Mucosa of rectum (tissue), 2 donors: ENCODE data around the gene KRT9.
"Not testable (repeated sequence)": the region's sequence is repeated elsewhere in the genome, so short reads cannot be mapped to it uniquely, and the experiment has no call there.

Experiments used
- H3K27ac ChIP-seq, 2 donors: one replicate each; pipeline ENCODE4 v1.7.0; 2013; ENCODE audit warnings: inconsistent platforms in 2 of 2, low read depth in 2 of 2, low read length in 2 of 2
- H3K27me3 ChIP-seq, 2 donors: one replicate each; pipeline ENCODE4 v1.7.0; 2013; ENCODE audit warnings: low read length in 2 of 2; ENCODE audit not compliant: control insufficient read depth in 2 of 2, insufficient read depth in 2 of 2
- H3K36me3 ChIP-seq, 2 donors: one replicate each; pipeline ENCODE4 v1.7.0; 2013; ENCODE audit warnings: low read length in 2 of 2; ENCODE audit not compliant: control insufficient read depth in 2 of 2, insufficient read depth in 2 of 2
- H3K4me1 ChIP-seq, 2 donors: one replicate each; pipeline ENCODE4 v1.7.0; 2013; ENCODE audit warnings: low read length in 2 of 2, mild to moderate bottlenecking in 1 of 2; ENCODE audit not compliant: control insufficient read depth in 2 of 2, insufficient read depth in 2 of 2
- H3K4me3 ChIP-seq, 2 donors: one replicate each; pipeline ENCODE4 v1.7.0; 2013; ENCODE audit warnings: low read length in 2 of 2
- H3K9ac ChIP-seq, 2 donors: one replicate each; pipeline ENCODE4 v1.7.0; 2013; ENCODE audit warnings: low read length in 2 of 2, low read depth in 1 of 2, mild to moderate bottlenecking in 1 of 2
- H3K9me3 ChIP-seq, 2 donors: one replicate each; pipeline ENCODE4 v1.7.0; 2013; ENCODE audit warnings: low read length in 2 of 2; ENCODE audit not compliant: control insufficient read depth in 2 of 2
- donor health status: healthy.
- donor health status: Normal muscosa, but diverticular disease.

KRT9 gene

GRCh38 chr17:41615454-41615853, 43.6 kb upstream of the KRT9 start:
- Histone ChIP-seq H3K27me3 (no peaks in the 10 kb centered on the region), H3K27ac (no peak overlapping the region), H3K9me3 (no peaks in the 10 kb centered on the region)

GRCh38 chr17:41614767-41615166, 42.9 kb upstream of the KRT9 start:
- H3K9ac ChIP-seq, H3K4me1 ChIP-seq, H3K9me3 ChIP-seq, H3K36me3 ChIP-seq, H3K27me3 ChIP-seq, H3K4me3 ChIP-seq, H3K27ac ChIP-seq: not testable (repeated sequence)

More at GRCh38 chr17:41615454-41615853, 43.6 kb upstream of the KRT9 start:
- H3K4me1 ChIP-seq: no peaks in the 10 kb centered on the region
- no peak overlapping the region for H3K4me3 ChIP-seq
- no peaks in the 10 kb centered on the region for H3K36me3 ChIP-seq
- H3K9ac ChIP-seq: no peak overlapping the region

DNA sequence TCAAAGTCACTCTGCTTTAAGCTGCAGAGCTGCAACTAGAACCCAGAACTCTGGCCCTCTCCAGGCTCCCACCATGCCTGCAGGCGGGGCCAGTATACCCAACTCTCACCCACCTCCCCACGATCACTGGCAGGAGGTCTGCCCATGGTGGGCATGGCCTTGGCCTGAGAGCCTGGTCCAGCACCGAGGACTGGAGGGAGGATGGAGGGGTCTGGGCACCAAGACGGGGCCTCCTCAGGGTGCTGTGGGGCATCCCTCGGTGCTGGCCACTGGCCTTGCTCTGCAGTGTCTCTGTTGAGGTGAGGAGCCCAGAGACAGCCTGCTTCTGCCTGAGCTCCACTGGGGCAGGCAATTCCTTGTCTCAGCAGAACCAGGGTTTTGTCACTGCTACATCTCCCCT, 42.2 kb upstream of the KRT9 start:
- Histone ChIP-seq H3K4me3 (no peak overlapping the region), H3K9ac (no peak overlapping the region), H3K9me3 (no peaks in the 10 kb centered on the region), H3K27ac (no peak overlapping the region), H3K27me3 (no peaks in the 10 kb centered on the region), H3K36me3 (no peaks in the 10 kb centered on the region), H3K4me1 (no peaks in the 10 kb centered on the region)

DNA sequence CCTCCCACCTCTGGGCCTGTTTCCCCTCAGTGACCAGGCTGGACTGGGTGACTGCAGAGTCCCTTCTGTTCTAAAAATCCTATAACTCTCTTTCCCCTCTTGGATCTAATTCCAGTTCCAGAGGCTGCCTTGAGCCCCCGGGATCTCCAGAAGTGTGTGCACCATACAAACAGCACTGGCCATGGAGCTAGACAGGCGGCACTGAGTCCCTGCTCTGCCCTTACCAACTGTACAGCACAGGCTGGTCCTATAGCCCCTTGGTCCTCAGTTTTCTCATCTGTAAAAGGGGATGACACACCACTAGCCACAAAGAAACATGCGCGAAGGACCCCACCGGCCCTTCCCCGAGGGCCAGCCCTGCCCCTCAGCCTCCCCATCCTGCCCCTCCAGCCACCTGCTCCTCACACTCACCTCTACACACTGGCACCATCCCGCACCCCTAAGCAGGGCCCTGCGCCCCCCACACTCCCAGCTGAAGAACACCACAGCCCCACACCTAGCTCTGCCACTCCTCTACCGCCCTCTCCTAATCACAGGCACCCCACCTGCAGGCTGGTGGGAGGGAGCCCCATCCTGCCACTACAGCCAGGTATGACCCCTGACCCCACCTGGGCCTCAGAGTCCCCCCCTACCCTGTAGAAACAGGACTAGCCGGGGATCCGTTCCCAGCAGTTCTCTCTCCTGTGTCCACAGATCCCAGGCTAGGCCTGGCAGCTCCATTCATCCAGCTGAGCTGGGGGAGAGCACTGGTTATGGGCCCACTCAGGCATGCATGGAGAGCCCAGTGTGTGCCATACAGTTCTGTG, 41.6 kb upstream of the KRT9 start:
- H3K36me3 ChIP-seq: no peaks in the 10 kb centered on the region
- no peaks in the 10 kb centered on the region for H3K27me3 ChIP-seq
- no peak overlapping the region for H3K27ac ChIP-seq
- H3K9ac ChIP-seq: no peak overlapping the region
- no peak overlapping the region for H3K4me3 ChIP-seq
- H3K4me1 ChIP-seq: no peaks in the 10 kb centered on the region
- no peaks in the 10 kb centered on the region for H3K9me3 ChIP-seq

DNA sequence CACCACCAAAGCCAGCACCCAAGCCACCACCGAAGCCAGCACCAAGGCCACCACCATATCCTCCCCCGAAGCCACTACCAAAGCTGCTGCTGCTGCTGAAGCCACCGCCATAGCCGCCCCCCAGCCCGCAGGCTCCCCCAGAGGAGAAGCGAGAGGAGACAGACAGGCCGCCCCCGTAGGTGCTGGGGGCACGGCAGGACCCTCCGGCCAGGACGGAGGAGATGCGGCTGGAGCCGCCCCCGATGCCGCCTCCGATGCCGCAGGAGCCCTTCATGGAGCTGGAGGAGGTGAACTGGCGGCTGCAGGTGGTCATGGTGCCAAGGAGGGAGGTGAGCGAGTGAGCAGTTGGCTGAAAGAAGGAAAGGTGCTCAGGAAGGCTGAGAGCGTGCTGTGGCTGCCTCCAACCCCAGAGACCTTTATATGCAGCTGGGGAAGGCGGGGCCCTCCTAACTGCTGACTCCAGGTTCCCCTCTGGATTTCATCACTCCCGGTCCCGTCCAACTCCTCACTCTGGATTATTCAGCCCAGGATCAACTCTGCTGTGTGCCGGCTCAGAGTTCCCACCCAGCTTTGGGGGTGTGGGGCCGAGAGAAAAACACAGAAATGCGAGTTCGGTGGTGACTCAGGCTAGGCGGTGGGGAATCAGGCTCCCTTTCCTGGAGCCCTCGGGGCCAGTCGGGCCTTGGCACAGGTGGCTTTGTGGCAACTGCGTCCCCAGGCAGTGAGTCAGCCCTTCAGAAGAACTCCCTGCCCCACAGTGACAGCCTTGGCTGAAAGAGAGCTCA, 40.7 kb upstream of the KRT9 start, which contains the start of gene KRT16:
Gene KRT16 (minus strand): TSS at position 392 of the 785 bp plus-strand sequence. CDS start 79 bp downstream, at position 313.
- not testable (repeated sequence) for H3K4me1 ChIP-seq, H3K36me3 ChIP-seq, H3K9ac ChIP-seq, H3K27ac ChIP-seq, H3K4me3 ChIP-seq, H3K9me3 ChIP-seq, H3K27me3 ChIP-seq

- Histone ChIP-seq H3K36me3 (no peaks in the 10 kb centered on the region), H3K9me3 (no peaks in the 10 kb centered on the region), H3K27ac (no peak overlapping the region), H3K4me1 (no peaks in the 10 kb centered on the region), H3K27me3 (no peaks in the 10 kb centered on the region), H3K9ac (no peak overlapping the region), H3K4me3 (no peak overlapping the region)
Measured at GRCh38 chr17:41610965-41611640, 39.2 kb upstream of the KRT9 start.

DNA sequence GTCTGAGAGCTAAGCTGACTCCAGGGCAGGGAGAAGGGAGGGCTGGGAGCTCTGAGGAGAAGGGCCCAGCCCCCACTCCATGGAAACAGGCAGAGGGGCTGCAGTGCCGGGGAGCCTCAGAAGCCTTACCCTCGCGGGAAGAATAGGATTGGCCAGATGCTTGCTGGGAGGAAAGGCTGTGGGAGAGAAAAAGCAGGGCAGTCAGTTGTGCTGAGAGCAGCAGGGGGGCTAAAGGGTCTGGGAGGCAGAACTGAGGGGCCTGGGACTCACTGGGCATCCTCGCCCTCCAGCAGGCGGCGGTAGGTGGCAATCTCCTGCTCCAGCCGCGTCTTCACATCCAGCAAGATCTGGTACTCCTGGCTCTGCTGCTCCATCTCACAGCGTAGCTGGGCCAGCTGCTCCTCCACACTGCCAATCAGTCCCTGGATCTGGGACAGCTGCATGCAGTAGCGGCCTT, 38.2 kb upstream of the KRT9 start:
- not testable (repeated sequence) for H3K27me3 ChIP-seq, H3K27ac ChIP-seq, H3K4me1 ChIP-seq, H3K4me3 ChIP-seq, H3K9me3 ChIP-seq, H3K9ac ChIP-seq, H3K36me3 ChIP-seq

GRCh38 chr17:41606930-41607329, 35.1 kb upstream of the KRT9 start:
- not testable (repeated sequence) for H3K27me3 ChIP-seq, H3K4me3 ChIP-seq, H3K4me1 ChIP-seq, H3K36me3 ChIP-seq, H3K27ac ChIP-seq, H3K9me3 ChIP-seq, H3K9ac ChIP-seq

GRCh38 chr17:41602524-41602923, 30.7 kb upstream of the KRT9 start:
- Histone ChIP-seq H3K4me3 (no peak overlapping the region), H3K9me3 (no peaks in the 10 kb centered on the region), H3K27me3 (peaks cover 0 to 8% of the 10 kb centered on the region in 2 donors), H3K9ac (no peak overlapping the region), H3K27ac (no peak overlapping the region), H3K4me1 (no peaks in the 10 kb centered on the region), H3K36me3 (no peaks in the 10 kb centered on the region)

DNA sequence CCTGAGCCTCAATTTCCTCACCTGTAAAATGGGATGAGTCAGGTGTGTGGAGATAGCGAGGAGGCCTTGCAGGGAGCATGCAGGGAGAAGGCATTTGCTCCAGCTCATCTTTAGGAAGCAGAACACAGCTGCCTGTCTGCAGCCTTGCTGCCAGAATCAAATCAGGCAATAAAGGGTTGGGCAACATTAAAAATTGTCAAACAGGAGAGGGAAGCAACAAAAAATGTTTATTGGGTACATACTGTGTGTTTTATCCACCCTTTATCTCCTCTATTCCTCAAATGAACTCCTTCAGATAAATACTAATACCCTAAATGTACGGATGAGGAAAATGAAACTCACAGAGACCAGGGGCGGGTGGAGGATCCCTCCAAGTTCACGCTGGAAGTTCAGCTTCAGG, 28.5 kb upstream of the KRT9 start:
- Histone ChIP-seq H3K36me3 (no peaks in the 10 kb centered on the region), H3K4me1 (no peaks in the 10 kb centered on the region), H3K4me3 (no peak overlapping the region), H3K27ac (no peak overlapping the region), H3K9ac (no peak overlapping the region), H3K9me3 (no peaks in the 10 kb centered on the region), H3K27me3 (peaks cover 0 to 8% of the 10 kb centered on the region in 2 donors)
